HEK293 (cell line): ENCODE results near the gene SEMA4D.

ENCODE experiments used
- CTCF ChIA-PET: fragments of 350-600 bp; formaldehyde crosslinking; extraction: SDS; loops from one replicate; lab custom pipeline; 2021; ENCODE audit warnings: antibody characterized with exemption; lab: Yijun Ruan, JAX
- POLR2A ChIA-PET: fragments of 300-600 bp; formaldehyde crosslinking; extraction: SDS; loops from one replicate; lab custom pipeline; 2020; ENCODE audit warnings: antibody characterized with exemption, inconsistent platforms; lab: Yijun Ruan, JAX
- H3K27ac ChIP-seq: fragments of 200-500 bp; sonication (Bioruptor generic); 2 replicates; pipeline ENCODE4 v1.5.1; 2014; ENCODE audit warnings: low read depth, low read length, control low read depth, inconsistent platforms; ENCODE audit errors: extremely low read depth
- H3K36me3 ChIP-seq, 2 experiments: fragments of 200-500 bp in 1 of 2; sonication (Bioruptor generic) in 1 of 2; 1 replicate in 1 of 2; 2 replicates in 1 of 2; pipeline ENCODE4 v1.5.1; 2014 to 2017; ENCODE audit warnings: inconsistent platforms in 2 of 2, low read length in 2 of 2; ENCODE audit not compliant: control insufficient read depth in 2 of 2, insufficient read depth in 1 of 2
- H3K4me1 ChIP-seq: fragments of 200-500 bp; sonication (Bioruptor generic); 2 replicates; pipeline ENCODE4 v1.5.1; 2014; ENCODE audit warnings: mild to moderate bottlenecking, low read length, inconsistent platforms; ENCODE audit not compliant: control insufficient read depth, insufficient read depth
- H3K4me3 ChIP-seq: 2 replicates; pipeline ENCODE4 v1.5.1; 2011; ENCODE audit warnings: low read depth, mild to moderate bottlenecking, control low read depth, low read length, moderate library complexity
- H3K9me3 ChIP-seq: fragments of 200-500 bp; sonication (Bioruptor generic); 2 replicates; pipeline ENCODE4 v1.5.1; 2014; ENCODE audit warnings: low read depth, low read length, inconsistent platforms; ENCODE audit not compliant: control insufficient read depth, insufficient read depth
- EGR2 ChIP-seq: fragments of 450-650 bp; formaldehyde crosslinking; IDR thresholded peaks from 2 replicates; pipeline ENCODE4 v1.5.1; 2016; ENCODE audit warnings: low read depth, missing biosample characterization, missing genetic modification characterization
- GLIS2 ChIP-seq: fragments of 450-650 bp; formaldehyde crosslinking; IDR thresholded peaks from 2 replicates; pipeline ENCODE4 v1.5.1; 2016; ENCODE audit warnings: missing biosample characterization, missing genetic modification characterization
- KLF17 ChIP-seq: fragments of 450-650 bp; formaldehyde crosslinking; IDR thresholded peaks from 2 replicates; pipeline ENCODE4 v1.5.1; 2016; ENCODE audit warnings: missing biosample characterization, missing genetic modification characterization
- MEIS1 ChIP-seq: sonication (generic); formaldehyde crosslinking; IDR thresholded peaks from 2 replicates; pipeline ENCODE4 v1.8.1; 2022; ENCODE audit warnings: missing genetic modification reagents, mild to moderate bottlenecking, borderline replicate concordance
- PRDM2 ChIP-seq: fragments of 450-650 bp; formaldehyde crosslinking; IDR thresholded peaks from 2 replicates; pipeline ENCODE4 v1.5.1; 2016; ENCODE audit warnings: missing biosample characterization, missing genetic modification characterization, borderline replicate concordance
- SALL2 ChIP-seq: fragments of 450-650 bp; formaldehyde crosslinking; IDR thresholded peaks from 2 replicates; pipeline ENCODE4 v1.5.0; 2017; ENCODE audit warnings: missing biosample characterization, mild to moderate bottlenecking, missing genetic modification characterization, borderline replicate concordance
- SCRT2 ChIP-seq: fragments of 450-650 bp; formaldehyde crosslinking; IDR thresholded peaks from 2 replicates; pipeline ENCODE4 v1.5.1; 2016; ENCODE audit warnings: missing biosample characterization, missing genetic modification characterization
- ZFHX2 ChIP-seq: fragments of 450-650 bp; formaldehyde crosslinking; conservative IDR thresholded peaks from 2 replicates; pipeline ENCODE4 v1.5.1; 2016; ENCODE audit warnings: missing biosample characterization, missing genetic modification characterization
- ZNF114 ChIP-seq: fragments of 450-650 bp; formaldehyde crosslinking; IDR thresholded peaks from 2 replicates; pipeline ENCODE4 v1.5.0; 2017; ENCODE audit warnings: missing biosample characterization, missing genetic modification characterization
- ZNF146 ChIP-seq: fragments of 450-650 bp; formaldehyde crosslinking; IDR thresholded peaks from 2 replicates; pipeline ENCODE4 v1.5.1; 2016; ENCODE audit warnings: missing biosample characterization, missing genetic modification characterization
- ZNF174 ChIP-seq: fragments of 450-650 bp; formaldehyde crosslinking; IDR thresholded peaks from 2 replicates; pipeline ENCODE4 v1.5.0; 2017; ENCODE audit warnings: missing biosample characterization, mild to moderate bottlenecking, missing genetic modification characterization
- ZNF18 ChIP-seq: fragments of 450-650 bp; formaldehyde crosslinking; IDR thresholded peaks from 2 replicates; pipeline ENCODE4 v1.5.1; 2016; ENCODE audit warnings: missing biosample characterization, missing genetic modification characterization
- ZNF202 ChIP-seq: fragments of 450-650 bp; formaldehyde crosslinking; IDR thresholded peaks from 2 replicates; pipeline ENCODE4 v1.5.1; 2016; ENCODE audit warnings: missing biosample characterization, missing genetic modification characterization, borderline replicate concordance
- ZNF221 ChIP-seq: fragments of 450-650 bp; formaldehyde crosslinking; IDR thresholded peaks from 2 replicates; pipeline ENCODE4 v1.5.1; 2017; ENCODE audit warnings: missing biosample characterization, missing genetic modification characterization, borderline replicate concordance
- ZNF239 ChIP-seq: fragments of 450-650 bp; formaldehyde crosslinking; IDR thresholded peaks from 2 replicates; pipeline ENCODE4 v1.5.1; 2016; ENCODE audit warnings: missing biosample characterization, missing genetic modification characterization
- ZNF48 ChIP-seq: fragments of 450-650 bp; formaldehyde crosslinking; IDR thresholded peaks from 2 replicates; pipeline ENCODE4 v1.5.1; 2016; ENCODE audit warnings: missing biosample characterization, missing genetic modification characterization
- ZNF501 ChIP-seq: fragments of 450-650 bp; formaldehyde crosslinking; IDR thresholded peaks from 2 replicates; pipeline ENCODE4 v1.5.1; 2016; ENCODE audit warnings: missing biosample characterization, missing genetic modification characterization
- ZNF548 ChIP-seq: fragments of 450-650 bp; formaldehyde crosslinking; IDR thresholded peaks from 2 replicates; pipeline ENCODE4 v1.5.1; 2016; ENCODE audit warnings: missing biosample characterization, missing genetic modification characterization
- ZNF624 ChIP-seq: fragments of 450-650 bp; formaldehyde crosslinking; IDR thresholded peaks from 2 replicates; pipeline ENCODE4 v1.5.1; 2017; ENCODE audit warnings: missing biosample characterization, missing genetic modification characterization
- ZNF837 ChIP-seq: fragments of 450-650 bp; formaldehyde crosslinking; IDR thresholded peaks from 2 replicates; pipeline ENCODE4 v1.5.1; 2016; ENCODE audit warnings: missing biosample characterization, missing genetic modification characterization

Gene SEMA4D

GRCh38 chr9:89460551-89460950 is 37.4 kb downstream of the SEMA4D start:
- POLR2A ChIA-PET: no interaction called here
- H3K9me3 ChIP-seq: no peaks in the 10 kb centered on the region
- 0 out of 2 replicates have a peak, but pooled peaks cover 2% of the 10 kb centered on the region for H3K4me1 ChIP-seq
- peaks cover 0 to 12% of the 10 kb centered on the region in 2 experiments; a peak in 1 of 3 replicates for H3K36me3 ChIP-seq
- CTCF ChIA-PET: interaction anchor here (2.2 kb wide), 1 partner anchor 88 kb away, joined by 6 read pairs; no protein-coding TSS in a partner anchor
- H3K4me3 ChIP-seq: no peak overlapping the region
- H3K27ac ChIP-seq: no peak overlapping the region
- TF ChIP-seq SCRT2 (tag by site-specific recombination) (no peak), PRDM2 (no peak), SALL2 (tag by site-specific recombination) (no peak), KLF17 (tag by site-specific recombination) (no peak), ZNF174 (tag by site-specific recombination) (no peak), ZNF548 (tag by site-specific recombination) (no peak), ZNF624 (no peak), ZNF221 (tag by site-specific recombination) (no peak), ZNF114 (tag by site-specific recombination) (no peak), ZNF18 (no peak), ZNF146 (tag by site-specific recombination) (no peak)
- TF ChIP-seq, all 188 proteins: peak for 0

- no peak overlapping the region for H3K27ac ChIP-seq
- no peak overlapping the region for H3K4me3 ChIP-seq
- POLR2A ChIA-PET: no interaction called here
- H3K4me1 ChIP-seq: 0 out of 2 replicates have a peak, but pooled peaks cover 2% of the 10 kb centered on the region
- H3K9me3 ChIP-seq: no peaks in the 10 kb centered on the region
- CTCF ChIA-PET: interaction anchor here (1.9 to 2.2 kb wide), 2 partner anchors 30 to 90 kb away, joined by 6 read pairs; no protein-coding TSS in a partner anchor
- H3K36me3 ChIP-seq: peaks cover 0 to 28% of the 10 kb centered on the region in 2 experiments; a peak in 1 of 3 replicates
- TF ChIP-seq ZNF202 (tag by site-specific recombination) (no peak), EGR2 (peak; percentile 58), ZNF501 (tag by site-specific recombination) (no peak), ZNF239 (no peak), MEIS1 (no peak), ZNF837 (tag by site-specific recombination) (no peak), ZFHX2 (tag by site-specific recombination) (peak; percentile 78), GLIS2 (tag by site-specific recombination) (no peak), ZNF48 (tag by site-specific recombination) (no peak)
These were observed 39.0 kb downstream of the SEMA4D start for GRCh38 chr9:89458768-89459496.
